SHP77 (cell line): ENCODE results near the gene GPR35.
"Not testable (repeated sequence)": the region's sequence is repeated elsewhere in the genome, so short reads cannot be mapped to it uniquely, and the experiment has no call there.

Experiments
- DNase-seq, 2 experiments: peaks; one replicate each; lab custom pipeline; 2025; lab: John Stamatoyannopoulos, UW

The GPR35 gene

GRCh38 chr2:240602266-240603050, 22.8 kb upstream of the GPR35 start:
- DNase-seq = no peak

DNA sequence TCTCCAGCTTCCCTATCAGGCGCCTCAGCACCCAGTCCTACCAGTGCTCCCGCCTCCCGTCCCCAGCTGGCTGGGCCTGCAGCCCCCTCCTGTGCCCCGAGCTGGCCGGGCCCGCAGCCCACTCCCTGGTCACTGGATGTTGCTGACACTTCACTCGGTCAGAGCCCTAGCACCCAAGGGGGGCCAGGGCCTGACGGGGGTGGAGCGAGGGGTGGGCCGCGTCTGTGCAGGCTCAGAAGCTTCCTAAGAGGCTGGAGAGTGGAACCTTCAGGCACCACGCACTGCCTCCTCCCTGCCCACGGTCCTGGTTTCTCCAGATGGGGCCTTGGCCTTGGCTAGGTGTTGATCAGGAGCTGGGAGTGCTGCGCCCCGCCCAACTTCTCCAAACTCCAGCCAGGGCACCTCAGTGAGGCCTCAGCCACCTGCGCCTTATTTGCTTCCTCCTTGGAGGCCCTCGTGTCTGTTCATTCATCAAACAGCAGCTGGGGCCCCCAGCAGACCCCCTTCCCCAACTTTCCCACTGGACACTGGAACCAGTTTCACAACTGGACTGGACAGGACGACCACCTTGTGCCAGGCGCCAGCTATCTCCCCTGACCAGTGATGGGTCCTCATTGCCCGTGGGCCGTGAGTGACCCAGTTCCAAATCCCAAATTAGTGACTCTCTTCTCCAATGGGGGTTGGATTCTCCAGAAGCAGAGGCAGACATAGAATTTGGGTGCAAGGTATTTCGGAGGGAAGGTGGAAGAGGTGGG, 22.0 kb upstream of the GPR35 start:
- DNase-seq = no peak

DNA sequence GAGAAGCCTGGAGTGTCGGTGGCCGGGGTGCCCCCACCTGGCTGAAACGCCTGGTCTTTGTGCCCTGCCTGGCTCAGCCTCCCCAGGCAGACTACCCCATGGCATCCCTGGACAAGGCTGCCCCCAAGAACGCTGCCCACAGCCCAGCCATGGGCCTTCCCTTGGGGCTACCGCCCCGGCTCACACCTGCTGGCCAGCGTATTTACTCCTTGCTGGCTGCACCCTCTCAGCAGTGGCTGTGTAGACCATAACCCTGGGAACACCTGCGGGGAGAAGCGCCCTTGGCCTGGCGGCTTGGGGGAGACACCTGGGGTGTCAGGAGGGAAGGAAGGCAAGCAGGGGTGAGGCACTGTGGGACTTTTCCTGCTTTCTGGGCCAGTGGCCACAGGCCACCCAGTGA, 21.4 kb upstream of the GPR35 start:
- no peak for DNase-seq

DNA sequence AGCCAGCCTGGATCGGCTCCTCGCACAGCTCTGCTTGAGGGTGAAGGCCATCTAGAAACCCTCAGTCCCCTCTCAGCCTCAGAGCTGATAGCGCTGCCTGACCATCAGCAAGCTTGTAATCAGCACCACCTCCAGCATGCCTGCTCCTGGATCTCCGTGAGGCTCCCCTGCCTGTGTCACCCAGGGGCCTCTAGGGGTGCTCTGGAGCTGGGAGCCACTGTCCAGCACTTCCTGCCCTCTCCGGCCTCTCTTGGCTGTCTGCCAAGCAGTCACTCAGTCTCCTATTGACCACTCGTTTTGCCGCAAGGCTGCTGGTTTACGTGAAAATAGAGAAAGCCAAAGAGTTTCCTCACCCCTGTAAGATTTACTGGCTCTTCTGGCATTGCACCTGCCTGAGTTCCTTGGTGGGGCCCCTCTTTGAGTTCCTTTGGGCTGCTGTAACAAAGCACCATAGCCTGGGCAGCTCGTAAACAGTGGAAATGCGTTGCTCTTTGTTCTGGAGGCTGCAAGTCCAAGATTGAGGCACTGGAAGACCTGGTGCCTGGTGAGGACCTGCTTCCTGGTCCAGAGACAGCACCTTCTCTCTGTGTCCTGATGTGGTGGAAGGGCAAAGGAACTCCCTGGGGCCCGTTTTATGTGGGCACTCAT, 20.9 kb upstream of the GPR35 start:
- DNase-seq = peak; percentile 81 to 88

DNA sequence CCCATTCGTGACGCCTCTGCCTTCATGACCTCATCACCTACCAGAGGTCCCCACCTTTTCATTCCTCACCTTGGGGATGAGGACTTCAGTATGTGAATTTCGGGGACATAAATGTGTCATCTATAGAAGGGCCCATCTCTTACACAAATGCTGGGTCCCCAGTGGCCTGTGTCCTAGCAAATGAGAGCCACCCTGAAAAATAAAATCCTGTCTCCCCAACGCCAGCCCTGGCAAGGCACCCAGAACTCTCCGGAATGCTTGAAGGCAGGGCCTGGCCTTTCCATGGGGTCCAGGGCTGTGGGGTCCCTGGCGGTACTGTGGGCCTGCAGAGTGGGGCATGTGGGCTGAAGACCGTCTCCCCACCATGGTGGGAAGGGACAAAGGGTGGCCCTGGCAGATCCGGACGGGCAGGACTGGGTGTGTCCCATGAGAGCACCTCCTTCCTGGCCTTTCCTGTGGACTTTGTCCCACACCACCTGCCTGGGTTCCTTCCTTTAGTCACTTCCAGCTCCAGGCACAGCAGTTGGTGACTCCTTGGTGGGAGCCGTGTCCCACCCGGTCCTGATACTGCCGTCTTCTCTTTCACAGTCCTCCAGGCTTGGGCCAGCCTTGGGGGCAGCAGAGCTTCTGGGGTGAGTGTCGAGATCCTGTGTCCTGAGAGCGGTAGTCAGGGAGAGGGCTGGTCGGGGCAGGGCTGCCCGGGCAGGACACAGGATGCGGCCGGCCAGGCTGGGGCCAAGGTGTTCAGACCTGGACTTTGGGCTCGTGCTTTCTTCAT, 20.2 kb upstream of the GPR35 start:
- DNase-seq = no peak

DNA sequence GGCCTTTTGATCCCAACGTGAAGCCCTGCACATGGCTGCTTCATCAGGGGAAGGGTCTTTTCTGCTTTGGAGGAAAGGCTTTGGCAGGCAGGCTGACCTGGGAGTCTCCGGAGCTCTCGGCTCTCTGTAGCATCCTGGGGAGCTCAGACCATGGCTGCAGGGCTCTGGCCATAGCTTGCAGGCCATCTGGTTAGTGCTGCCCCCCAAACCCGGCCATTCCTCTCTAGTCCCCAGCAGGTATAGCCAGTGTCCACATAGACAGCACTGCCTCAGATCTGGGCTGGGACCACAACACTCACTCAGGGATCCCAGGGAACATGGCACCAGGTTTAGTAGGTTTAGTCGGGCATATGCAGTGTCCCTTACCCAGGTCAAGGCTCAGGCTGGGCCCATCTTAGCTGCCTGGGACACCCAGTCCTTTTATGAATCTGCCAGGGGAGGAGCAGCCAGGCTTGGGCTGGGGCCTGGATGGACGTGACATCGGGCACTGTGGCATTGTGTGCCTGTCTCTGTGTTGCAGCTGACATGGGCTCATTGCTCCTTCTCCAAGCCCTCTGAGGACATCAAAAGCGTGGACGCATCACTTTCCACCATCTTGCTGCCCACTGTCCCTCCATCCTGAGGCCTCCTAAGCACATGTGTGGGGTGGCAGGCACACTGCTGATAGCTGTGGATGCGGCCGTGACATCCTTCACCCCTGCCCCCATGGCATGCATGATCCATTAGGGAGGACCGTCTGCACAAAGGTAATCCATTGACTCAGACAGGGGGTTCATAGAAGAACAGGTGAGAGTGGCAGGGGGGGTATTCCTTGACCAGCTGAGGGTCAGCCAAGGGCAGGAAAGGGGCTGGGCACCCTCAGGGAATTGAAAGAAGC, 19.2 kb upstream of the GPR35 start:
- no peak for DNase-seq

DNA sequence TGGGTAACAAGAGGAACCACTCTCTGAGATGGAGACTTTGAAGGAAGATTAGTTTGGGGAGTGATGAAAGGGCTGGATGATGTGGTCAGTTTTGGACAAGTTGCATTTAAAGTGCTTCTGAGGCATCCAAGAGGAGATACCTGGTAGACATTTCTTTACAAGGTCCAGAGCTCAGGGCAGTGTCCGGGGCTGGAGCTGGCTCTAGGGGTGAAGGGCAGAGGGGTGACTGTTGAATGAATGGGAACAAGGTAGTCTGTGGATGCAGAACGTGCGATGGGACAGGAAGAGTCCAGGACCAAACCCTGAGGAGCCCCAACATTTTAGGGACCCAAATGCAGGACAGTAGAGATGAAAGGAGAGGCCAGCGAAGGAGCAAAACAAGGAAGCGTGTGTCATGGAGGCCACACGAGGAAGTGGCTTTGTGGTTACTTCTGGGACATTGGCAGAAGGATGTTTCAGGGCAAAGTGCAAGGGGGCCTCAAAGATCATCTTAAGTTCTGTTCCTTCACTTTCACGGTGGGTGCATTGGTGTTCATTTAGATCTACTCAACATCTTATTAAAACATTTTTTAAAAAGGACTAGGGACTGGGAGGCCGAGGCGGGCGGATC, 13.6 kb upstream of the GPR35 start:
- DNase-seq = no peak

GRCh38 chr2:240613781-240614180, 11.5 kb upstream of the GPR35 start:
- DNase-seq = no peak

DNA sequence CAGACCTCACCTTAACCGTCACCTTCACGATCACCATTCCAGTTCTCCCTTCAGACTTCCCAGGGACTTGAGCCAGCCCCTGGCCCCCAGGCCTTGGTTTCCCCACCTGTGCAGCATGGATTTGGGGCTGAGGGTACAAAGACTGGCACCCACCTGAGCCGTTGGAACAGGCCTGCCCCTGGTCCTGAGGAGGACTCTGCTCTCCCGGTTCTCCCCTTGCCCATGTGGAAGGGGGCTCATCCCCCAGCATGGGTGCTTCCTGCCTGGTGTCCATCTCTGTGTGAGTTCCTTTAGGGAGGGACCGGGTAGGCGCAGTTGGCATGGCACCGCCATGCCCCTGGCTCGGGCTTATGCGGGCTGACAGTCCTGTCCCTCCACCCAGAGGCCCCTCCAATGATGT, 10.9 kb upstream of the GPR35 start:
- no peak for DNase-seq

DNA sequence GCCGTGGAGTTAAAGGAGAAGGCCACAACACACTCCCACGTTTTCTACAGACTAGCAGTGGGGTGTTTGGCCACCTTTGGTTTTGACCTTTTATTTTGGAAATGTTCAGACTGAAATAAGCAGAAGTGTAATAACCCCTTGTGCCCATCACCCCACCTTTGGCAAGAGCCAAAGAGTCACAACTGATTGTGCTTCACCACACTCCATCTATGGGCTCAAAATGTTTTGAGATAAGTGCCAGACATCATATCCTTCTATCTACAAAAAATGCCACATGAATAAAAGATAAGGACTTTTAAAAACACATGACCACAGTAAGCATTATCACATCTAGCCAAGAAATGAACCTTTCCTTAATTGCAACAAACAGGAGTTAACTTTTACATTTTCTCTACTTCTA, 9.9 kb upstream of the GPR35 start:
- no peak for DNase-seq

DNA sequence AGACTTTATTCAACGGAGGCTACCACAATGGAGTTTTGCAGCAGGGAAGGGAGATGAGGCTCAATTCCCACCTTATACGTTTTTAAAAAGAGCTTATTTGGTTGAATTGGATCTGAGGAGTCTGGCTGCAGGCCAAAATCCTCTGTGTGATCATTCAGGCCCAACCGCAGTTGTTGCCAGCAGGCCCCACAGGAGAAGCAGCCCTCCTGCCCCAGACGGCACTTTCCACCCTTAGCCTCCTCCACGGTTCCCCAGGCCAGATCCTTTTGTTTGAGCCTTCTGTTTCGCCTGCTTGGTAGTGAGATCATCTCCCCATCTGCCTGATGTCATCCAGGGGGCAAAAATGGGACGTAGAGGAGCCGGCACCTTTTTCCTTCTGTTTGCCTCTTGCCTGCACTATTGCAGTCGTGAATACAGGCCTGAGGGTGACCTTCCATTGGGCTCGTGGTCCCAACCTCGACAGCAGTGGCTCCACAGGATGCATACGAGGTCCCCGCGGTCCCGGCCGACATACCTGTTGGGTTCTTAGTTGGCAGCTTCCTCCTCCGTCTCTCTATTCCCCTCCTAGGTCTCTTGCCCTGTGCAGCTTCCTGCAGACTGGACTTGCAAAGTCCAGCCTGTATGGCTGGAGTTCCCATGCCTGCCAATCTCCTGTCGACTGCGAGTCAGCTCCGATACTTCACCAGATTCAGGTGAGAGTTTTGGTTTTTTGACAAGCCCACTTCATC, 9.3 kb upstream of the GPR35 start:
- peak in 1 of 2 experiments; percentile 9 for DNase-seq

GRCh38 chr2:240616860-240617666, 8.2 kb upstream of the GPR35 start:
- not testable (repeated sequence) for DNase-seq

DNA sequence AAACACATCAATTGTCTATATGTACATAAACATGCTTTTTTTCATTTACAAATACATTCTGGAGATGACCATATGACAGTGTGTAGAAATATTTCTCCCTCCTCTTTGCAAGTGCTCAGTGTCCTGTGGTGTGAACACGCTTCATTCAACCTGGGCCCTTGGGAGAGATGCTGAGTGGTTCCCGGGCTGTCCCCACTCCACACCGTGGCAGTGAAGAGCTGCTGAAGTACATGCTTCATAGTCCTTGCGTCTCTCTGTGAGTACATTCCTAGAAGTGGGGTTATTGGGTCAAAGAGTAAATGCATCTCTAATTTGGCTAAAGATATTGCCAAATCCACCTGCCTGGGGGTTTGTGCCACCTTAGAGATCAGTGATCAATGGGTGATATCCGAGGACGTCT, 6.5 kb upstream of the GPR35 start:
- no peak for DNase-seq

DNA sequence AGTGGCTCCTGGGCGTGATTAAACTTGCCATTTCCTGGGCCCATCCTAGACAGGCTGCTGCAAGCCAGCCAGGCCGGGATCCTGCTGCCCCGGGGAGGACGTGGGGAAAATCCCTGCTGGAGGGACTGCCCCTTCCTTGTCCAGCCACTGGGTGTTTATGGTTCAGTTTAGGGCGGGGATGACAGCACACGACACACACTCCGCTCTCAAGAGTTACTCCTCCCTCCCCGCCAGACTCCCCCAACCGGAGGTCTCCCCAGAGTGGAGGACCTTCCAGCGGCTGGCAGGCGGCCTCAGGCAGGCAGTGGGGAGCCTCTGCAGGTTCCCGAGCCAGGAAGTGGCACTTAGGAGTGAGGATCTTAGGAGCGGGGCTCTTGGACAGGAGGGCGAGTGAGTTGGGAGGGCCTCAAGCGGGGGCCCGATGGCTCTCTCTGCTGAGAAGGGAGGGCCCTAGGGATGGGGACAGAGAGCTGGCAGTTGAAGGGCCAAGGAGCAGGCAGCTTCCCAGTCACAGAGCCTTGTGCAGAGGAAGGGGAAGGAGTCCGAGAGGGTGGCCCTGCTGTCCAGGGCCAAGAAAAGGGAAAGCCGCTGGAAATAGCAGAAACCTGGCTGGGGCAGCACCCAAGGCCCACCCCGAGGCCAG, 5.7 kb upstream of the GPR35 start:
- DNase-seq = no peak

DNA sequence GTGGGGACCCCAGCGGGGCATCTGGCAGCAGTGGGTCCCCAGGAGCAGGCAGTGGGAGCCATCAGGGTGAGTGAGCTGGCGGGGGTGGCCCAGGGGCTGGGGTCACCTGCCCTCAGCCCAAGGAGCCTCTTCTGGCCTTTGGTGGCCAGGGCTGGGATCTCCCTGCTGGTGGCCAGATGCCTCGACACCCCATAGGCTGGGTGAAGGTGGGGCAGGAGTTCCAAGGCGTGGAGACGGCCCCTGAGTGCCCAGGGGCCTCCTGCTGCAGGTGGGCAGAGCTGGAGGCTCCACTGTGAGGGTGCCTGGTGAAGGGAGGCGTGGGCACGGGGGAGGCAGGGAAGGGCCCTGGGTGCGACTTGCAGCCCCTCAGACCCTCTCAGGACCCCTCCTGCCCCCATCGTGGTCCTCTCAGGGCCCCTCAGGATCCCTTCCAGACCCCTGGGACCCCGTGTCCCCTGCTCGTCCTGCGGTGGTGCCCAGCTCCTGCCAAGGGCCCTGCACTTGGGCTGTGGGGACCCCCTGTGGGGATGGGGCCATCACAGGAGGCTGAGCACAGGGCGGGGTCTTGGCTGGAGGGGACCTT, 5.0 kb upstream of the GPR35 start:
- DNase-seq = no peak

DNA sequence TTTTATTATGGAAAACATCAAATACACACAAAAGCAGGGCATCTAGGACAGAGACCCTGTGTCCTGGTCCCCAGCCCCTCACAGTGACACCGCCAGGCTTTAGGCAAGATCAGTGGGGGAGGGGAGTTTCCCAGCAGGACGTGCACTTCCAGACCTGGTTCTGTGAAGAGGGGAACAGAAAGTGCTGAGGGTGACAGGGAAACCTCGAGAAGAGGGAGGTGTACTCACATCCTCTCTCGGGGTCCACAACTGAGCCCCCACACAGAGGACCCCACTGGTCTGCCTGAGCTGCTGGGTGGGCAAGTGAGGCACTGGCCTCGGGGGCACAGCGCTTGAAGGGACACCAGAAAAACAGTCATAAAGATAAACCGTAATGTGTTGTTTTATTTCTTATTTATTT, 4.4 kb upstream of the GPR35 start:
- no peak for DNase-seq

GRCh38 chr2:240622060-240622411, 3.2 kb upstream of the GPR35 start:
- no peak for DNase-seq

GRCh38 chr2:240622531-240623235, 2.6 kb upstream of the GPR35 start:
- DNase-seq = peak in 1 of 2 experiments; percentile 49
